GM23338 (cell line): Measurements from ENCODE around the gene DCTN5. TPM values are rescaled to one million over a fixed set of nuclear protein-coding genes. Genes with fewer than 3 reads are reported as not detected.

ENCODE experiments used
- ATAC-seq: fragments of 200-7000 bp; cut with Tn5 transposase; 3 replicates; pipeline ENCODE4 v1.9.1; 2020
- DNase-seq: peaks from one replicate; pipeline ENCODE4 v3.0.0-alpha.2; 2015; ENCODE audit warnings: low spot score
- H2AFZ ChIP-seq: fragments of 200-600 bp; sonication (generic); 2 replicates; pipeline ENCODE4 v1.8.0; 2016; ENCODE audit warnings: antibody characterized with exemption, mild to moderate bottlenecking, moderate library complexity
- H3F3A ChIP-seq: fragments of 200-600 bp; sonication (generic); replicated peaks from 2 replicates; pipeline ENCODE4 v1.8.0; 2017; ENCODE audit warnings: antibody characterized with exemption, mixed run types, low read depth
- H3K27ac ChIP-seq: fragments of 200-600 bp; sonication (generic); 2 replicates; pipeline ENCODE4 v1.6.1; 2016; ENCODE audit warnings: low read depth
- H3K27me3 ChIP-seq: fragments of 200-600 bp; sonication (generic); 2 replicates; pipeline ENCODE4 v1.8.0; 2016; ENCODE audit warnings: mild to moderate bottlenecking, mixed run types, moderate library complexity; ENCODE audit not compliant: insufficient read depth
- H3K36me3 ChIP-seq: fragments of 200-600 bp; sonication (generic); 2 replicates; pipeline ENCODE4 v1.8.0; 2016; ENCODE audit warnings: mild to moderate bottlenecking; ENCODE audit not compliant: insufficient read depth
- H3K4me1 ChIP-seq: fragments of 200-600 bp; sonication (generic); 2 replicates; pipeline ENCODE4 v1.8.0; 2016; ENCODE audit warnings: mild to moderate bottlenecking, moderate library complexity; ENCODE audit not compliant: insufficient read depth
- H3K4me2 ChIP-seq: fragments of 200-600 bp; sonication (generic); 2 replicates; pipeline ENCODE4 v1.7.1; 2017; ENCODE audit warnings: mixed run types
- H3K4me3 ChIP-seq: fragments of 200-600 bp; sonication (generic); 2 replicates; pipeline ENCODE4 v1.6.1; 2016; ENCODE audit warnings: mixed run types
- H3K79me2 ChIP-seq: fragments of 200-600 bp; sonication (generic); replicated peaks from 2 replicates; pipeline ENCODE4 v1.8.0; 2017; ENCODE audit warnings: mild to moderate bottlenecking; ENCODE audit not compliant: insufficient read depth
- H3K9me2 ChIP-seq: fragments of 200-600 bp; sonication (generic); 2 replicates; pipeline ENCODE4 v1.8.0; 2017; ENCODE audit not compliant: insufficient read depth
- H4K20me1 ChIP-seq: fragments of 200-600 bp; sonication (generic); replicated peaks from 2 replicates; pipeline ENCODE4 v1.8.0; 2017; ENCODE audit warnings: mild to moderate bottlenecking; ENCODE audit not compliant: insufficient read depth
- H3K27ac Mint-ChIP-seq: 2 replicates; pipeline ENCODE4 v1.8.0; 2020; ENCODE audit warnings: inconsistent platforms, mild to moderate bottlenecking, moderate library complexity, mixed read lengths
- H3K27me3 Mint-ChIP-seq: 3 replicates; pipeline ENCODE4 v1.8.0; 2022; ENCODE audit warnings: low read depth, mild to moderate bottlenecking, moderate library complexity, mixed read lengths, inconsistent platforms; ENCODE audit not compliant: insufficient read depth, poor library complexity
- H3K36me3 Mint-ChIP-seq: 3 replicates; pipeline ENCODE4 v1.8.0; 2021; ENCODE audit warnings: low read depth, mild to moderate bottlenecking, inconsistent platforms, moderate library complexity, mixed read lengths
- H3K4me1 Mint-ChIP-seq: 3 replicates; pipeline ENCODE4 v1.8.0; 2020; ENCODE audit warnings: mild to moderate bottlenecking, inconsistent platforms, mixed read lengths
- H3K4me3 Mint-ChIP-seq: 3 replicates; pipeline ENCODE4 v1.8.0; 2021; ENCODE audit warnings: moderate library complexity, mild to moderate bottlenecking, inconsistent platforms, mixed read lengths
- H3K9me3 Mint-ChIP-seq: 3 replicates; pipeline ENCODE4 v1.8.0; 2020; ENCODE audit warnings: moderate library complexity, mild to moderate bottlenecking, inconsistent platforms, mixed read lengths
- CREB1 ChIP-seq: fragments of 250-450 bp; sonication (Bioruptor Pico); IDR thresholded peaks from 2 replicates; pipeline ENCODE4 v1.5.0; 2020; ENCODE audit warnings: low read depth, mild to moderate bottlenecking, moderate library complexity
- CTCF ChIP-seq, 2 experiments: fragments of 200-600 bp in 1 of 2; sonication (generic) in 1 of 2; conservative IDR thresholded peaks; 2 replicates each; pipeline versions ENCODE4 v1.5.1 to v1.6.1; 2016 to 2017; ENCODE audit warnings: antibody characterized with exemption in 2 of 2, low read depth in 2 of 2, mild to moderate bottlenecking in 2 of 2, moderate library complexity in 1 of 2
- EZH2 ChIP-seq: fragments of 200-600 bp; sonication (generic); IDR thresholded peaks from one replicate; pipeline ENCODE4 v1.8.0; 2017; ENCODE audit warnings: antibody characterized with exemption, mild to moderate bottlenecking, low read depth; ENCODE audit not compliant: unreplicated experiment
- EZH2phosphoT487 ChIP-seq: fragments of 200-600 bp; sonication (generic); IDR thresholded peaks from one replicate; pipeline ENCODE4 v1.8.1; 2018; ENCODE audit warnings: antibody characterized with exemption; ENCODE audit not compliant: unreplicated experiment
- JUNB ChIP-seq: IDR thresholded peaks from one replicate; pipeline ENCODE4 v1.6.1; 2016; ENCODE audit warnings: antibody characterized with exemption; ENCODE audit not compliant: unreplicated experiment
- NANOG ChIP-seq: IDR thresholded peaks from 2 replicates; pipeline ENCODE4 v1.6.1; 2016; ENCODE audit warnings: antibody characterized with exemption, borderline replicate concordance
- POLR2AphosphoS5 ChIP-seq: IDR thresholded peaks from 2 replicates; pipeline ENCODE4 v1.6.1; 2016; ENCODE audit warnings: antibody characterized with exemption, low read depth
- STAT1 ChIP-seq: IDR thresholded peaks from one replicate; pipeline ENCODE4 v1.6.1; 2016; ENCODE audit warnings: antibody characterized with exemption; ENCODE audit not compliant: unreplicated experiment
- ZNF114 ChIP-seq: fragments of 250-450 bp; sonication (Bioruptor Pico); IDR thresholded peaks from 2 replicates; pipeline ENCODE4 v1.5.0; 2020; ENCODE audit warnings: mild to moderate bottlenecking, moderate library complexity
- ZNF331 ChIP-seq: fragments of 250-450 bp; sonication (Bioruptor Pico); IDR thresholded peaks from 2 replicates; pipeline ENCODE4 v1.5.0; 2020; ENCODE audit warnings: low read depth, mild to moderate bottlenecking, moderate library complexity
- ZNF462 ChIP-seq: fragments of 250-450 bp; sonication (Bioruptor Pico); IDR thresholded peaks from 2 replicates; pipeline ENCODE4 v1.5.0; 2020; ENCODE audit warnings: mild to moderate bottlenecking, moderate library complexity
- polyA plus RNA-seq: library from polyadenylated mRNA; unstranded; fragments of >200 nt; fragmentation: Nextera tagmentation; extraction: Ambion mirVana; gene quantifications from 2 replicates; pipeline ENCODE4 v1.2.1, GENCODE V29; 2016
- total RNA-seq: library from RNA; depleted of rRNA; stranded (reverse); fragments of >200 nt; shearing (Covaris generic); gene quantifications from 2 replicates; pipeline ENCODE4 v1.2.3, GENCODE V29; 2014
- TF ChIP-seq, protein P1 (sequence below): IDR thresholded peaks from one replicate; pipeline ENCODE4 v1.6.1; 2018; ENCODE audit warnings: antibody characterized with exemption; ENCODE audit not compliant: unreplicated experiment
- TF ChIP-seq, protein P2 (sequence below): IDR thresholded peaks from 2 replicates; pipeline ENCODE4 v1.6.1; 2016; ENCODE audit warnings: antibody characterized with exemption

Gene DCTN5
- total and polyA plus RNA-seq, 2 experiments from 2014 or later = 11.5 to 69.6 TPM

GRCh38 chr16:23673971-23674614 lies 32.8 kb downstream of the DCTN5 start:
- ATAC-seq = no peak
- H3K27ac ChIP-seq = no peak overlapping the region
- DNase-seq = no peak
- Mint-ChIP-seq H3K4me1 (0 out of 3 replicates have a peak, but pooled peaks cover 3% of the 10 kb centered on the region), H3K36me3 (peaks cover 11% of the 10 kb centered on the region), H3K27me3 (peaks cover 4% of the 10 kb centered on the region), H3K9me3 (no peaks in the 10 kb centered on the region), H3K27ac (no peak overlapping the region), H3K4me3 (no peak overlapping the region)
- H3K36me3 ChIP-seq = peaks cover 6% of the 10 kb centered on the region; the same call in 1 of the 2 replicates
- H3K9me2 ChIP-seq = no peaks in the 10 kb centered on the region
- H3K4me1 ChIP-seq = peaks cover 5% of the 10 kb centered on the region; the same call in 1 of the 2 replicates
- H3K4me2 ChIP-seq = no peak overlapping the region
- H3K79me2 ChIP-seq = peaks cover 3% of the 10 kb centered on the region
- H2AFZ ChIP-seq = no peak overlapping the region
- H3F3A ChIP-seq = peaks cover 9% of the 10 kb centered on the region; the same call in 1 of the 2 replicates
- H4K20me1 ChIP-seq = no peaks in the 10 kb centered on the region
- no peaks in the 10 kb centered on the region for H3K27me3 ChIP-seq
- TF ChIP-seq POLR2AphosphoS5 (no peak), CTCF (conservative IDR thresholded peaks at IDR 0.05; ENCODE audit: low read depth in 2 of 2) (no peak), JUNB (no peak), NANOG (no peak), CREB1 (no peak), ZNF331 (CRISPR knock-in tag) (no peak), ZNF462 (CRISPR knock-in tag) (no peak), EZH2phosphoT487 (no peak), EZH2 (no peak), ZNF114 (CRISPR knock-in tag) (no peak), STAT1 (no peak)
- TF ChIP-seq, protein P1, sequence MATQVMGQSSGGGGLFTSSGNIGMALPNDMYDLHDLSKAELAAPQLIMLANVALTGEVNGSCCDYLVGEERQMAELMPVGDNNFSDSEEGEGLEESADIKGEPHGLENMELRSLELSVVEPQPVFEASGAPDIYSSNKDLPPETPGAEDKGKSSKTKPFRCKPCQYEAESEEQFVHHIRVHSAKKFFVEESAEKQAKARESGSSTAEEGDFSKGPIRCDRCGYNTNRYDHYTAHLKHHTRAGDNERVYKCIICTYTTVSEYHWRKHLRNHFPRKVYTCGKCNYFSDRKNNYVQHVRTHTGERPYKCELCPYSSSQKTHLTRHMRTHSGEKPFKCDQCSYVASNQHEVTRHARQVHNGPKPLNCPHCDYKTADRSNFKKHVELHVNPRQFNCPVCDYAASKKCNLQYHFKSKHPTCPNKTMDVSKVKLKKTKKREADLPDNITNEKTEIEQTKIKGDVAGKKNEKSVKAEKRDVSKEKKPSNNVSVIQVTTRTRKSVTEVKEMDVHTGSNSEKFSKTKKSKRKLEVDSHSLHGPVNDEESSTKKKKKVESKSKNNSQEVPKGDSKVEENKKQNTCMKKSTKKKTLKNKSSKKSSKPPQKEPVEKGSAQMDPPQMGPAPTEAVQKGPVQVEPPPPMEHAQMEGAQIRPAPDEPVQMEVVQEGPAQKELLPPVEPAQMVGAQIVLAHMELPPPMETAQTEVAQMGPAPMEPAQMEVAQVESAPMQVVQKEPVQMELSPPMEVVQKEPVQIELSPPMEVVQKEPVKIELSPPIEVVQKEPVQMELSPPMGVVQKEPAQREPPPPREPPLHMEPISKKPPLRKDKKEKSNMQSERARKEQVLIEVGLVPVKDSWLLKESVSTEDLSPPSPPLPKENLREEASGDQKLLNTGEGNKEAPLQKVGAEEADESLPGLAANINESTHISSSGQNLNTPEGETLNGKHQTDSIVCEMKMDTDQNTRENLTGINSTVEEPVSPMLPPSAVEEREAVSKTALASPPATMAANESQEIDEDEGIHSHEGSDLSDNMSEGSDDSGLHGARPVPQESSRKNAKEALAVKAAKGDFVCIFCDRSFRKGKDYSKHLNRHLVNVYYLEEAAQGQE = no peak
- TF ChIP-seq, protein P2, sequence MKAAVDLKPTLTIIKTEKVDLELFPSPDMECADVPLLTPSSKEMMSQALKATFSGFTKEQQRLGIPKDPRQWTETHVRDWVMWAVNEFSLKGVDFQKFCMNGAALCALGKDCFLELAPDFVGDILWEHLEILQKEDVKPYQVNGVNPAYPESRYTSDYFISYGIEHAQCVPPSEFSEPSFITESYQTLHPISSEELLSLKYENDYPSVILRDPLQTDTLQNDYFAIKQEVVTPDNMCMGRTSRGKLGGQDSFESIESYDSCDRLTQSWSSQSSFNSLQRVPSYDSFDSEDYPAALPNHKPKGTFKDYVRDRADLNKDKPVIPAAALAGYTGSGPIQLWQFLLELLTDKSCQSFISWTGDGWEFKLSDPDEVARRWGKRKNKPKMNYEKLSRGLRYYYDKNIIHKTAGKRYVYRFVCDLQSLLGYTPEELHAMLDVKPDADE = no peak
- no peak overlapping the region for H3K4me3 ChIP-seq
